ENCODE results near the gene USP34. TPM values are rescaled to one million over a fixed set of nuclear protein-coding genes. Genes with fewer than 3 reads are reported as not detected.

The USP34 gene, protein sequence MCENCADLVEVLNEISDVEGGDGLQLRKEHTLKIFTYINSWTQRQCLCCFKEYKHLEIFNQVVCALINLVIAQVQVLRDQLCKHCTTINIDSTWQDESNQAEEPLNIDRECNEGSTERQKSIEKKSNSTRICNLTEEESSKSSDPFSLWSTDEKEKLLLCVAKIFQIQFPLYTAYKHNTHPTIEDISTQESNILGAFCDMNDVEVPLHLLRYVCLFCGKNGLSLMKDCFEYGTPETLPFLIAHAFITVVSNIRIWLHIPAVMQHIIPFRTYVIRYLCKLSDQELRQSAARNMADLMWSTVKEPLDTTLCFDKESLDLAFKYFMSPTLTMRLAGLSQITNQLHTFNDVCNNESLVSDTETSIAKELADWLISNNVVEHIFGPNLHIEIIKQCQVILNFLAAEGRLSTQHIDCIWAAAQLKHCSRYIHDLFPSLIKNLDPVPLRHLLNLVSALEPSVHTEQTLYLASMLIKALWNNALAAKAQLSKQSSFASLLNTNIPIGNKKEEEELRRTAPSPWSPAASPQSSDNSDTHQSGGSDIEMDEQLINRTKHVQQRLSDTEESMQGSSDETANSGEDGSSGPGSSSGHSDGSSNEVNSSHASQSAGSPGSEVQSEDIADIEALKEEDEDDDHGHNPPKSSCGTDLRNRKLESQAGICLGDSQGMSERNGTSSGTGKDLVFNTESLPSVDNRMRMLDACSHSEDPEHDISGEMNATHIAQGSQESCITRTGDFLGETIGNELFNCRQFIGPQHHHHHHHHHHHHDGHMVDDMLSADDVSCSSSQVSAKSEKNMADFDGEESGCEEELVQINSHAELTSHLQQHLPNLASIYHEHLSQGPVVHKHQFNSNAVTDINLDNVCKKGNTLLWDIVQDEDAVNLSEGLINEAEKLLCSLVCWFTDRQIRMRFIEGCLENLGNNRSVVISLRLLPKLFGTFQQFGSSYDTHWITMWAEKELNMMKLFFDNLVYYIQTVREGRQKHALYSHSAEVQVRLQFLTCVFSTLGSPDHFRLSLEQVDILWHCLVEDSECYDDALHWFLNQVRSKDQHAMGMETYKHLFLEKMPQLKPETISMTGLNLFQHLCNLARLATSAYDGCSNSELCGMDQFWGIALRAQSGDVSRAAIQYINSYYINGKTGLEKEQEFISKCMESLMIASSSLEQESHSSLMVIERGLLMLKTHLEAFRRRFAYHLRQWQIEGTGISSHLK (N-terminal part only)
- 40.5 and 53.3 TPM in 2 replicates for total RNA-seq

DNA sequence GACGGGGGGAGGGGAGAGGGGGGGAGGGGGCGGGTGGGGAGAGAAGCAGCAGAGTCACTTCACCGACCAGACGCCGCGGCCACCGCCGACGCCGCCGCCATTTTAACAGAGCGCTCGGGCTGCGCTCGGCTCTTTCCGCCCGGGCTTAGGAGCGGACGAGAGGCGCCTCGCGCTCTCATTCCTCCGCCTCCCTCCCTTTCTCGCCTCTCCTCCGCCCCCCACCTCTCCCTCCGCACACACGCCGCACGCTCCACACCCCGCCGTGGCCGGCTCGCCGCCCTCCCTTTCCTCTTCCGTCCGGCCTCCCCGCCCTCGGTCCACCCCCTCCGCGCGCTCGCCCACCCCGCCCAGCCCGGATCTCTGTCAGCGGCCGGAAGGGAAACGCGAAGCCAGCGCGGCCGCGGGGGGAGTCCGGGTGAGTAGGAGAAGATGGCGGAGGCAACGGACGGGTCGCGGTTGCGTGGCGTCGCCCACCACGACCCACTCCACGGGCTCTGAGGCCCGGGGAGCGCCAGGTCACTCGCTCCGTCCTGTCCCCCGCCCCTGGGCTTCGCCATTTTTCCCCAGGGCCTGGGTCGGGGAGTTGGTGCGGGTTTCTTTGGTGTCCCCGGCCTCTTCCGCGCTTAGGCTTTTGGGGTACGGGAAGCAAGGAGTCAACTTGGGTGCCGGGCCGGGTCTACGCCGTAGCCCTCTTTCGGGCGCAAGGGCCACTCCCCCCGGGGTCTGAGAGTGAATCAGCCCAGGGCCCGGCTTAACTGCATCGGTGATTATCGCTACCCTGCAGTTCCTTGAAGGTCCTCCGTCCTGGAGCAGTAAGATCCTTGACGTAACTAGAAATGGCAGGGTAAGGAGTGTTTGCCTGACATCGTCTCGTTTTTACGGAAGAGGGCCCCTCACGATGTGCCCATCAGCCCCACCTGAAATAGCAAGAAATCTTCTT lies at the start of gene USP34:
USP34 (minus strand) TSS at position 123 of the 940 bp plus-strand sequence. CDS start 395 bp downstream, outside the sequence.

DNA sequence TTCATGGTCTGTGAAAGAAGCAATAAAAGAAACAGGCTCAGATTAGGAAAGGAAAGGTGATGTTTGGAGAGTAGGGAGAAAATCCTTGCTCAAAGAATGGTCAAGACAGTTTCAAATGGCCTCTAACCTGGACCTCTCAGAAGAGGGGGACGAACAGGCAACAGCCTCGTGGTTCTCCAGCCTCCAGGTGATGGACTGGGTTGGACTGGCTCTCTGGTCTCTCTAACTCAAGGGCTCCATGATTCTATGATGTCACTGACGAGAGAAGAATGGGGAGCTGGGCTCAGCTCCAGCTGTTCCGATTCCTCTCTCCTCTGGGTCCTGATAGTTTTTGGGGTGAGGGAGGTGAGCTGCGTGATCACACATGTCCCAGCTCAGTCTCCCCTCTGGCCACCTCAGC lies 309.0 kb downstream of the USP34 start, which contains the start of gene C2orf74:
C2orf74 (plus strand) TSS at position 301 of the 400 bp plus-strand sequence. CDS start 327 bp downstream, outside the sequence.

Other genes starting within 250 kb of the USP34 start
- gene XPO1, start 67.3 kb upstream of the USP34 start, total RNA-seq, result 63.8 and 68.8 TPM in 2 replicates

Data from pericardium fibroblast (primary cell).